ENCODE measurements around the gene SMPD2. TPM values are rescaled to one million over a fixed set of nuclear protein-coding genes. Genes with fewer than 3 reads are reported as not detected.

SMPD2 gene
- 4.9 and 8.9 TPM in 2 replicates for total RNA-seq

GRCh38 chr6:109440331-109441068 lies at the start of gene SMPD2, which contains the start of gene PPIL6:
TSS of gene SMPD2 (plus strand) at chr6:109440724. CDS start at chr6:109441122, 398 bp downstream.
TSS of gene PPIL6 (minus strand) at chr6:109440628. CDS start at chr6:109440590, 38 bp downstream.
- DNase-seq (ENCODE audit: low read depth in 2 of 2), result peak; percentile 78 to 92

- DNase-seq (ENCODE audit: low read depth in 2 of 2), result peak in 1 of 2 donors; percentile 41
These were observed 47.2 kb upstream of the SMPD2 start for GRCh38 chr6:109393157-109393885.

- no peak for DNase-seq (ENCODE audit: low read depth in 2 of 2)
These were observed 46.6 kb upstream of the SMPD2 start for GRCh38 chr6:109393886-109394281.

DNA sequence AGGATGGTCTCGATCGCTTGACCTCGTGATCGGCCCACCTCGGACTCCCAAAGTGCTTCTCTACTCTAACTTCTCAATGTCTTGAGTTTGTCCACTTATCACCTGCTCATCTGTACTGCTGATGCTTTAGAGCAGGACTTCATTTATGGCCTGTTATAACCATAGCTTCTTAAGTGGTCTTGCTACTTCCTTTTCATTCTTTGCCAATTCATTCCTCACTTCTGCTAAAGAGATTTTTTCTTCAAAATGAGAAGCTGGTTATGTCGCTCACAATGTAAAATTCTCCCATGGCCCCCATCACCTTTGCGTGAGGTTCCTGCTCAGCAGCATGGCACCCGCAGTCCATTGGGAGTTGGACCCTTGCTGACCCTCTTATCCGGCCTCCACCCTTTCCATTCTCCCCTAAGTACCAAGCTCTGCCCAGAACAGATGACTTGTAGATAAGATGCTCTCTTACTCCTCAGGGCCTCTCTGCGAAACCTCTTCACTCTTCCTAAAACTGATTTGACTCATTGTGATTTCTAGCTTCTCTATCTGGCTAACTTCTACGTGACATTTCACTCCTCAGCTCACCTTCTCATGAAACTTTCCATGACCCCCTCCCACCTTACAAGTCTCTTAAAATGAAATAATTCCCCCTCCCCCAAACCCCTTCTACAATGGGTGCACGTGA lies 44.3 kb upstream of the SMPD2 start:
- no peak for DNase-seq (ENCODE audit: low read depth in 2 of 2)

DNA sequence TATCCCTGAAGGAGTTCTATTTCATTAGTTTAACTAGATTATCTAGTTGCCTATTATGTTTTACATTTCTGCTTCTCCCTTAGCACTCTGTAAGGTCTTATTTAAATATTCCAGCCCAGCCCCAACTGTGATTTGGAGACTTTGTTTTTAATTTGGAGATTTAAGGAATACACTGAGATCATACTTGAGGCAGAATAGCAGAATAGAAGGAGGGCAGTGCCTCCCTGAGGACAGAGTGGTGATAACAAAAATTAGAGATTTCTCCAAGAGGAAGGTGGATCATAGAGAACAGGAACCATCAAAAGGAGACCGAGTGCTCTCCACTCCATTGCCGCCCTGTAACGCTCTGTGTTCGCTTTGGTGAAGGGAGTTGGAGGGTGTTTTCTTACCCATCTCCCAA lies 43.5 kb upstream of the SMPD2 start:
- DNase-seq (ENCODE audit: low read depth in 2 of 2), result no peak

- no peak for DNase-seq (ENCODE audit: low read depth in 2 of 2)
These were observed 34.3 kb upstream of the SMPD2 start for GRCh38 chr6:109406196-109406595.

- DNase-seq (ENCODE audit: low read depth in 2 of 2), result no peak
These were observed 29.5 kb upstream of the SMPD2 start for GRCh38 chr6:109411034-109411433.

GRCh38 chr6:109417646-109418045 lies 22.9 kb upstream of the SMPD2 start:
- no peak for DNase-seq (ENCODE audit: low read depth in 2 of 2)

- no peak for DNase-seq (ENCODE audit: low read depth in 2 of 2)
These were observed 19.8 kb upstream of the SMPD2 start for GRCh38 chr6:109420751-109421150.

GRCh38 chr6:109421184-109421583 lies 19.3 kb upstream of the SMPD2 start:
- no peak for DNase-seq (ENCODE audit: low read depth in 2 of 2)

DNA sequence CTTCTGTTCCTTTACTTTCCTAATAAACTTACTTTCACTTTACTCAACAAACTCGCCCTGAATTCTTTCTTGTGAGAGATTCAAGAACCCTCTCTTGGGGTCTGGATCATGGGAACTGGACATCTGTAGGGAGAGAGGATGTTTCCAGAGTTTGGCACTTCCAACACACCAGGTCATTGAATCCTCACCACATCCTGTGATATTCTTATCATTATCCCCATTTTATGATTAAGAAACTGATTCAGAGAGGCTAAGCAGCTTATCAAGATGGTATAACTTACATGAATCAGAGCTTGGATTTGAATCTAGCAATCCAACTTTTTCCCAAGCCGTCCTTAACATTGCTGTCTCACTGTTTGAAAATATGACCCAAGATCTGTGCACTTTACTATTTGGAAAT lies 15.6 kb upstream of the SMPD2 start:
- no peak for DNase-seq (ENCODE audit: low read depth in 2 of 2)

- peak in 1 of 2 donors; percentile 65 for DNase-seq (ENCODE audit: low read depth in 2 of 2)
These were observed 11.5 kb upstream of the SMPD2 start for GRCh38 chr6:109428889-109429477.

DNA sequence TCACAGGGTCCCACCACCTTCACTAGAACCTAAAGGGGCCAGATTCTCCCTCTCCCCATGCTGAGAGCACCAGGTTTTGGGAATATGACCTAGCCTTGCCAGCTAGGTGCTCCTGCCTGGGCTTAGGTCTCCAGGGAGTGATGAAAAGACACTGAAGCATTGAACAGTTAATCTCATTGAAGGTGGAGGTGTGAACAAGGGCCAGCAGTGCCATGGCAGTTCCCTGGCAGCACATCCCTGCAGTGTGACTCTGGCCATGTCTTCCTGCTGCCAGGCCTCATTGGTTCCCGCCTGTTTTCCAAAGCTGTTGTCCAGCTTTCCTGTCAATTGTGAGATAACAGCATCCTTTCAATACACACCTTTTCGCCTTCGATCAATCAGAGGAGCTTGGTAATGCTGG lies 11.0 kb upstream of the SMPD2 start:
- DNase-seq (ENCODE audit: low read depth in 2 of 2), result no peak

DNA sequence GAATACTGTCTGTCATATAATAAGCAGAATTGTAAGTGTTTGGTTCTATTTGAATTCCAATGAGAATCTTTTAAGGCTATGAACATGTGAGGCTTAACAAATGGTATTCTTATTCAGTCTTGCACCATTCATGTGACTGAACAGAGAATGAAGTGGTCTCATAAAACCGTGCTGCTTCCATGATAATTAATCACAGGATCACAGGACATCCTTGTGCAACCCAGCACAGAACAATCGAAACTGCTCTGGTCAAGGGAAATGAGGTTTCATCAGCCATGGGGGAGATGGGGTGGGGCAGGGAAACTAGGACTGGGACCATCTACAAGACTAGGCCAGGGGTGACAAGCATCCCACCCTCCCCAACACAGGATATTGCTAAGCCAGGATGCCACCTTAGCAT lies 6.1 kb upstream of the SMPD2 start:
- no peak for DNase-seq (ENCODE audit: low read depth in 2 of 2)

DNA sequence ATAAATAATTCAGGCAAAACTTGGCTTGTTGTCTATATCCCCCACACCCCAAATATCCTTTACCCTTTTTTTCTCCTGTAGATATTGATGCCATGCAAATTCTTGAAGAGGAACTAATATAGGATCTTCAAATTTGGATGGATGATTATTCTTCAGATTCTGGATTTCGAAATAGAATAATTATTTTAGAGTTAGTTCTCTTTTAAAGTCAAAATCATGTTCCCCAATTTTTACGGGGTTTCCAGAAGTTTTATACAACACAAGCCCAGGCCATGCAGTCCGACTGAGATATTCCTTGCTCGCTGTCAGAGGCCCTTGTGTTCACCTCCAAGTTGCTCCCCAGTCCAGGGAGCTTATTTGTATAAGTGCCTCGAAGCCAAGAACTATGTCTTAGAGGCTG lies 4.5 kb upstream of the SMPD2 start:
- DNase-seq (ENCODE audit: low read depth in 2 of 2), result no peak

DNA sequence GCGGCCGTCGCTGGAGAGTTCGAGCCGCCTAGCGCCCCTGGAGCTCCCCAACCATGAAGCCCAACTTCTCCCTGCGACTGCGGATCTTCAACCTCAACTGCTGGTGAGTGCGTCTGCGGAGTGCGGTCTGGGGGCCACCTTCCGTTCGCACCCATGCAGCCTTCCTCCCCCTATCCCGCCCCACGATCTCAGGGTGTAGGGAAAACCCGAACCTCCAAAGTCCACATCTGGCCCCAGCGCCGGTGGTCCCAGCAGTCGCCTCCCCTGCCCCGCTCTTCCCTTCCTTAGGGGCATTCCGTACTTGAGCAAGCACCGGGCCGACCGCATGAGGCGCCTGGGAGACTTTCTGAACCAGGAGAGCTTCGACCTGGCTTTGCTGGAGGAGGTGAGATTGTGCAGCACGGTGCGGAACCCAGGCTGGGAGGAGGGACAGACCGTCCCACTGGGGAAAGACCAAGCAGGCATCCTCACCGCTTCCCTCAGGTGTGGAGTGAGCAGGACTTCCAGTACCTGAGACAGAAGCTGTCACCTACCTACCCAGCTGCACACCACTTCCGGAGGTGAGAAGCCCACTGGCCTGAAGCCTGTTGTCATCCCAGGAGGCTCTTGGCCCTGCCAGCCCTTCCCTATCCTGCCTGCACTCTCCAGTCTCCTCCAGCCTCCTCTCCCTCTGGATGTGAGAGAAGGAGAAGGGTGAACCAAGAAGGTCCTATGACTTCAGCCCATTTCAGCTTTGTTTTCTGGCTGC lies 719 bp downstream of the SMPD2 start:
- DNase-seq (ENCODE audit: low read depth in 2 of 2), result peak in 1 of 2 donors; percentile 52

DNA sequence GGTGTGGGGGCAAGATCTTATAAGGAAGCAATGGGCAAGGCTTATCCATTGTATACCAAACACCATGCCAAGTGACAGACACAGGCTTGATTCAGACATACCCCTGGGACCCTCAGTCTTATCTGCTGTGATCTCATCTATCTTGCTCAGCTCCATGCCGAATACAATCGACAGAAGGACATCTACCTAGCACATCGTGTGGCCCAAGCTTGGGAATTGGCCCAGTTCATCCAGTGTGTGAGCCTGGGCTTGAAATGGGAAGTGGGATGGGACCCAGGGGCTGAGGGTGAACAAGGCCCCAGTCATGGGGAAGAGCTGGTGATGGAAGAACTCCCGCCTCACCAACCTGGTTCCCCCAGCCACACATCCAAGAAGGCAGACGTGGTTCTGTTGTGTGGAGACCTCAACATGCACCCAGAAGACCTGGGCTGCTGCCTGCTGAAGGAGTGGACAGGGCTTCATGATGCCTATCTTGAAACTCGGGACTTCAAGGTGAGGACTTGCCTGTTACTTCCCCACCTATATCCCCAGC lies 1.9 kb downstream of the SMPD2 start:
- DNase-seq (ENCODE audit: low read depth in 2 of 2), result no peak

DNA sequence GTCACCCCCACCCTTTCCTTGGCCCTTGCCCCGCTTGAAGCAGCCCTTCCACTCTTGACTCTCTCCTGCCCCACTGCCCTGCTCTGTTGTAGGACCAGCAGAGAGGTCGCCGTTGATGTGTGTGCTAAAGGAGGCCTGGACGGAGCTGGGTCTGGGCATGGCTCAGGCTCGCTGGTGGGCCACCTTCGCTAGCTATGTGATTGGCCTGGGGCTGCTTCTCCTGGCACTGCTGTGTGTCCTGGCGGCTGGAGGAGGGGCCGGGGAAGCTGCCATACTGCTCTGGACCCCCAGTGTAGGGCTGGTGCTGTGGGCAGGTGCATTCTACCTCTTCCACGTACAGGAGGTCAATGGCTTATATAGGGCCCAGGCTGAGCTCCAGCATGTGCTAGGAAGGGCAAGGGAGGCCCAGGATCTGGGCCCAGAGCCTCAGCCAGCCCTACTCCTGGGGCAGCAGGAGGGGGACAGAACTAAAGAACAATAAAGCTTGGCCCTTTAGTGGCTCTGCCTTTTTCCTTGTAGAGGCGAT lies 3.0 kb downstream of the SMPD2 start:
- no peak for DNase-seq (ENCODE audit: low read depth in 2 of 2)

- no peak for DNase-seq (ENCODE audit: low read depth in 2 of 2)
These were observed 4.9 kb downstream of the SMPD2 start for GRCh38 chr6:109445382-109445781.

GRCh38 chr6:109446072-109446471 lies 5.5 kb downstream of the SMPD2 start:
- DNase-seq (ENCODE audit: low read depth in 2 of 2), result no peak

GRCh38 chr6:109446541-109446940 lies 6.0 kb downstream of the SMPD2 start:
- no peak for DNase-seq (ENCODE audit: low read depth in 2 of 2)

All from dermis microvascular lymphatic vessel endothelial cell (primary cell).